MM.1S (cell line): ENCODE measurements around the gene SCN4A.

ENCODE experiments used
- CTCF ChIP-seq: fragments of 300-600 bp; sonication (generic); IDR thresholded peaks from 2 replicates; pipeline ENCODE4 v1.5.1; 2016; ENCODE audit warnings: antibody characterized with exemption, low read length, mixed read lengths
- EZH2 ChIP-seq: fragments of 300-600 bp; sonication (generic); optimal IDR thresholded peaks from 2 replicates; pipeline ENCODE3; 2017; ENCODE audit warnings: low read depth, mild to moderate bottlenecking, antibody characterized with exemption, low read length, mixed read lengths
- EZH2phosphoT487 ChIP-seq: fragments of 300-600 bp; sonication (generic); IDR thresholded peaks from 2 replicates; pipeline ENCODE4 v1.6.1; 2018; ENCODE audit warnings: antibody characterized with exemption, low read length

GRCh38 chr17:64008830-64009229 is 36.1 kb upstream of the SCN4A start:
- no peak for TF ChIP-seq CTCF
- no peak for TF ChIP-seq EZH2
- no peak for TF ChIP-seq EZH2phosphoT487
